SU-DHL-6 (cell line): ENCODE data around the gene ZNF354C.

Experiments
- EZH2phosphoT487 ChIP-seq: fragments of 200-600 bp; sonication (generic), shearing (Covaris generic); conservative IDR thresholded peaks from 2 replicates; pipeline ENCODE4 v1.6.1; 2018; ENCODE audit warnings: mild to moderate bottlenecking, antibody characterized with exemption, low read length, moderate library complexity, mixed read lengths
- TF ChIP-seq, protein P1 (sequence below): fragments of 200-600 bp; sonication (generic); IDR thresholded peaks from one replicate; pipeline ENCODE4 v1.5.1; 2017; ENCODE audit warnings: antibody characterized with exemption, mild to moderate bottlenecking, low read length, moderate library complexity; ENCODE audit not compliant: insufficient read depth, poor library complexity, severe bottlenecking

- TF ChIP-seq, protein P1, sequence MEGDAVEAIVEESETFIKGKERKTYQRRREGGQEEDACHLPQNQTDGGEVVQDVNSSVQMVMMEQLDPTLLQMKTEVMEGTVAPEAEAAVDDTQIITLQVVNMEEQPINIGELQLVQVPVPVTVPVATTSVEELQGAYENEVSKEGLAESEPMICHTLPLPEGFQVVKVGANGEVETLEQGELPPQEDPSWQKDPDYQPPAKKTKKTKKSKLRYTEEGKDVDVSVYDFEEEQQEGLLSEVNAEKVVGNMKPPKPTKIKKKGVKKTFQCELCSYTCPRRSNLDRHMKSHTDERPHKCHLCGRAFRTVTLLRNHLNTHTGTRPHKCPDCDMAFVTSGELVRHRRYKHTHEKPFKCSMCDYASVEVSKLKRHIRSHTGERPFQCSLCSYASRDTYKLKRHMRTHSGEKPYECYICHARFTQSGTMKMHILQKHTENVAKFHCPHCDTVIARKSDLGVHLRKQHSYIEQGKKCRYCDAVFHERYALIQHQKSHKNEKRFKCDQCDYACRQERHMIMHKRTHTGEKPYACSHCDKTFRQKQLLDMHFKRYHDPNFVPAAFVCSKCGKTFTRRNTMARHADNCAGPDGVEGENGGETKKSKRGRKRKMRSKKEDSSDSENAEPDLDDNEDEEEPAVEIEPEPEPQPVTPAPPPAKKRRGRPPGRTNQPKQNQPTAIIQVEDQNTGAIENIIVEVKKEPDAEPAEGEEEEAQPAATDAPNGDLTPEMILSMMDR = no peak
- TF ChIP-seq EZH2phosphoT487 = no peak
Measured at GRCh38 chr5:179129607-179130071, 69.5 kb downstream of the ZNF354C start.
